ENCODE data around the gene ROCK2. TPM values are rescaled to one million over a fixed set of nuclear protein-coding genes. Genes with fewer than 3 reads are reported as not detected.
A peak's percentile ranks its signal among the peaks of the same experiment; 100 is the strongest.

Gene ROCK2
- total RNA-seq (10 to 100 TPM; 31.3 to 33.7 TPM), polyA plus RNA-seq (ENCODE audit: insufficient read depth, low read depth, low replicate concordance) (4.6 TPM)
- long read RNA-seq, donor 1 = 0 reads
- long read RNA-seq, donor 2 = 0 reads

DNA sequence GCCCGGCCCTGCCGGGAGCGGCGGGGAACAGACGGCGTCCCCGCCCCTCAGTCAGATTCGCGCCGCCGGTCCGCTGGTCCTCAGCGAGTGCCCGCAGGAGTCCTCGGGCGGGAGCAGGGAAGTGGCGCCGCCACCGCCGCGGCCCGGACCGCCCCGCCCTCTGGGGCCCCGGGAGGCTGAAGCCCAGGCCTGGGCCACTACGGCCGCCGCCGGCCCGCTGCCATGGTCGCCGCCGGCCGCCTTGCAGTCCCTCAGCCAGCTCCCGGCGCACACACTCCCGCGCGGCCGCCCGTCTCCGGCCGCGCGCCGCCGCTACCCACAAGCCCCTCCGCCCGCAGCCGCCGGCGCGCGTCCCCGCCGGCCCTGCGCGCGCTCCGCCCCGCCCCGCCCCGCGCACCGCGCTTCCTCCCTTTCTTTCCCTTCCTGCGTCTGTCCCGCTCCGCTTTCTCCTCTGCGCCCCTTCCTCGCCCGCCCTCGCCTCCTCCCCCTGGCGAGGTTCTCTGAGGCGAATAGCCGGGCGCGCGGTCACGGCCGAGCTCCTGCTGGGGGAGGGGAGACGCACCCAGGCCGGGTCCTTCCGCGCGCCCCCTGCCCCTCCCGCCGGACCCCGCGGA lies at the start of gene ROCK2:
Gene ROCK2, minus strand, starts transcription at position 295 of the 614 bp plus-strand sequence. CDS start 500 bp downstream, outside the sequence.
- no peaks in the 10 kb centered on the region for H3K36me3 ChIP-seq (ENCODE audit: low read depth, missing control alignments)
- H3K27ac ChIP-seq = peak within 1 kb of the TSS; percentile 96 to 99
- 0% methylated on average over 76 of the region's 90 CpGs; no CpG with 5 or more reads in 1 of the 2 donors for WGBS, 2 donors
- peak; percentile 90 for DNase-seq
- no peaks in the 10 kb centered on the region for H3K27me3 ChIP-seq
- H3K4me3 ChIP-seq = peak within 1 kb of the TSS; percentile 82 to 88
- H3K4me1 ChIP-seq = peaks cover 8% of the 10 kb centered on the region
- no peaks in the 10 kb centered on the region for H3K9me3 ChIP-seq
- intact Hi-C loops (cut with DNase I; ENCODE audit: low total_unique reads) = no loop called here
- TF ChIP-seq, protein P1, sequence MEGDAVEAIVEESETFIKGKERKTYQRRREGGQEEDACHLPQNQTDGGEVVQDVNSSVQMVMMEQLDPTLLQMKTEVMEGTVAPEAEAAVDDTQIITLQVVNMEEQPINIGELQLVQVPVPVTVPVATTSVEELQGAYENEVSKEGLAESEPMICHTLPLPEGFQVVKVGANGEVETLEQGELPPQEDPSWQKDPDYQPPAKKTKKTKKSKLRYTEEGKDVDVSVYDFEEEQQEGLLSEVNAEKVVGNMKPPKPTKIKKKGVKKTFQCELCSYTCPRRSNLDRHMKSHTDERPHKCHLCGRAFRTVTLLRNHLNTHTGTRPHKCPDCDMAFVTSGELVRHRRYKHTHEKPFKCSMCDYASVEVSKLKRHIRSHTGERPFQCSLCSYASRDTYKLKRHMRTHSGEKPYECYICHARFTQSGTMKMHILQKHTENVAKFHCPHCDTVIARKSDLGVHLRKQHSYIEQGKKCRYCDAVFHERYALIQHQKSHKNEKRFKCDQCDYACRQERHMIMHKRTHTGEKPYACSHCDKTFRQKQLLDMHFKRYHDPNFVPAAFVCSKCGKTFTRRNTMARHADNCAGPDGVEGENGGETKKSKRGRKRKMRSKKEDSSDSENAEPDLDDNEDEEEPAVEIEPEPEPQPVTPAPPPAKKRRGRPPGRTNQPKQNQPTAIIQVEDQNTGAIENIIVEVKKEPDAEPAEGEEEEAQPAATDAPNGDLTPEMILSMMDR (IDR thresholded peaks at IDR 0.05) = no peak
- TF ChIP-seq POLR2A (IDR thresholded peaks at IDR 0.05) = no peak

- Histone ChIP-seq H3K9me3 (no peaks in the 10 kb centered on the region), H3K36me3 (ENCODE audit: low read depth, missing control alignments) (no peaks in the 10 kb centered on the region), H3K4me3 (no peak overlapping the region), H3K27me3 (no peaks in the 10 kb centered on the region), H3K4me1 (peaks cover 7% of the 10 kb centered on the region), H3K27ac (no peak overlapping the region)
- DNase-seq = no peak
- intact Hi-C loops (cut with DNase I; ENCODE audit: low total_unique reads) = no loop called here
- TF ChIP-seq, protein P1 (IDR thresholded peaks at IDR 0.05) = no peak
- no peak for TF ChIP-seq POLR2A (IDR thresholded peaks at IDR 0.05)
- WGBS, 2 donors = 78 to 86% methylated on average over 11 of the region's 11 CpGs
These were observed 49.3 kb upstream of the ROCK2 start for GRCh38 chr2:11393711-11394236.

DNA sequence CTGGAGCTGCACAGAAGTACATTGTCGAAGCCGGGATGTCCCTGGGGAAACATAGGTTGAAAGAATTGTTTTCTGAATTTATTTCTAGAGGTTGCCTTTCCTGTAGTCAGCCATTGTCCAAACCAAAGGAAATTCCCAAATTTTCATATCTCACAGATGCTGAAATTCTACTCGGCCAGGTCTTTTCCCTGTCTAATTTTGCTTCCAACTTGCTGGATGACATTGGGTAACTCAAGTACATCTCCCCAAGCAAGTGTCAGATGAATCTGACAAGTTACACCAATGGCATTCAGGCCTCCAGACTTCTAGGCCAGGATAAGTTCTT lies 47.5 kb upstream of the ROCK2 start:
- DNase-seq = no peak
- Histone ChIP-seq H3K27me3 (no peaks in the 10 kb centered on the region), H3K27ac (no peak overlapping the region), H3K4me3 (no peak overlapping the region), H3K4me1 (peaks cover 7% of the 10 kb centered on the region), H3K9me3 (no peaks in the 10 kb centered on the region), H3K36me3 (ENCODE audit: low read depth, missing control alignments) (no peaks in the 10 kb centered on the region)
- WGBS, 2 donors = 23 to 30% methylated on average over 3 of the region's 3 CpGs
- intact Hi-C loops (cut with DNase I; ENCODE audit: low total_unique reads) = no loop called here
- TF ChIP-seq, protein P1 (IDR thresholded peaks at IDR 0.05) = no peak
- no peak for TF ChIP-seq POLR2A (IDR thresholded peaks at IDR 0.05)

DNA sequence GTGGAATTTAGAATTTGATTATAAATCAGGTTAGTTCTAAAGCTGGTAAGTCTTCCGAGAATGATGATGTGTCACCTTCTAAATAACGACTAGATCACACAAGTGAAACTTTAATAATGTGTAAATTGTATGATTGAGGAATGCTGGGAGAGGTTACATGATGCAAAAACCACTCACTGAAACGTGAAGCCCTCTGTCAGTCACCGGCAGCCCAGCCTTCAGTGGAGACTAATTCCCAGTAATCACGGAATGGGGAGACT lies 45.9 kb upstream of the ROCK2 start:
- no peak overlapping the region for H3K27ac ChIP-seq

More for the DNA sequence above, 45.9 kb upstream of the ROCK2 start:
- no peaks in the 10 kb centered on the region for H3K36me3 ChIP-seq (ENCODE audit: low read depth, missing control alignments)
- H3K4me3 ChIP-seq = no peak overlapping the region
- DNase-seq = no peak
- H3K4me1 ChIP-seq = peaks cover 7% of the 10 kb centered on the region
- 77 to 87% methylated on average over 5 of the region's 5 CpGs for WGBS, 2 donors
- intact Hi-C loops (cut with DNase I; ENCODE audit: low total_unique reads) = no loop called here
- no peaks in the 10 kb centered on the region for H3K9me3 ChIP-seq
- no peak for TF ChIP-seq POLR2A (IDR thresholded peaks at IDR 0.05)
- TF ChIP-seq, protein P1 (IDR thresholded peaks at IDR 0.05) = no peak
- no peaks in the 10 kb centered on the region for H3K27me3 ChIP-seq
